ENCODE measurements around the gene GRIK4. TPM values are rescaled to one million over a fixed set of nuclear protein-coding genes. Genes with fewer than 3 reads are reported as not detected.

GRIK4 gene
- total RNA-seq, 6 experiments from 2014 or later = 0.07 to 0.11 TPM; not detected in 4

DNA sequence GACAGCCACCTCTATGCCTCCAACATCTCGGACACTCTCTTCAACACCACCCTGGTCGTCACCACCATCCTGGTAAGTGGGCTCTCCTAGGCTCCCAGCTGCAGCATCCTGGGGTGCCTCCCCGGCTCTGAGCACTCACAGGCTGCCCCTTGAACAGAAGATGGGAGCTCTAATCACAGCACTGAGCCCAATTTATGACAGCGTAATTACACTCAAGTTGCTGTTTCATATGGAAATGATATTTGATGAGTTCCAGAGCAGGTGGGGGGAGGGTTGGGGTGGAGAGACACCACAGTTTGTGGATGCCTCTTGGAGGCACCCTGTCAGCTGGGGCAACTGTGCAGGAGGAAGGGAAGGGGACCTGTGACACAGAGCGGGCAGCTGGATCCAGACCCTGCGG lies 387.0 kb downstream of the GRIK4 start:
- intact Hi-C loops (cut with DNase I) = no loop called here
- H3K36me3 ChIP-seq = no peaks in the 10 kb centered on the region
- TF ChIP-seq CTCF (IDR thresholded peaks at IDR 0.05) = no peak
- TF ChIP-seq POLR2A (IDR thresholded peaks at IDR 0.05) = no peak
- H3K4me1 ChIP-seq = peaks cover 0 to 15% (median 0%) of the 10 kb centered on the region in 4 donors
- H3K27ac ChIP-seq = no peak overlapping the region
- no peak for DNase-seq
- no peak for ATAC-seq
- no peaks in the 10 kb centered on the region for H3K9me3 ChIP-seq
- 86% methylated on average over 4 of the region's 6 CpGs for WGBS (ENCODE audit: insufficient coverage, low coverage, low lambda C conversion rate, missing lambda C conversion rate)
- H3K27me3 ChIP-seq = no peaks in the 10 kb centered on the region
- no peak overlapping the region for H3K4me3 ChIP-seq

DNA sequence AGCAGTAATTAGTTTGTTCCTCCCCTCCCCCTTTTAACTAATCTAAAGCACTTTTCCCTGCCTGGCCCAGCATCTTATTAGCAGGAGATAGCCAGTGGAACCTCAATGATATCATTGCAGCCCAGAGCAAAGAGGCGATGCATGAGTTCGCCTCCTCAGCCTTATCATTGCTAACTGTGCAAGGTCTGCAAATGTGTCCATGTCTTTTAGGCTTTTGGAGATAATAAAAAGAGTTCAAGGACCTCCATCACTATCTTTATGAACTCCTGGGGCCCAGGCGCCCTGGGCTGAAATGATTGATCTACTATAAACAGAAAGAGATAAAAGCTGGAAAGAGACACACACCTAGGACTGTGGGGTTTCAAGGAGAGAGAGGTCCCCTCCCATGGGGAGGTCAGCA lies 388.2 kb downstream of the GRIK4 start:
- no peak overlapping the region for H3K4me3 ChIP-seq
- peaks cover 0 to 3% (median 0%) of the 10 kb centered on the region in 4 donors for H3K4me1 ChIP-seq
- no peak for DNase-seq
- intact Hi-C loops (cut with DNase I) = no loop called here
- no peak for TF ChIP-seq POLR2A (IDR thresholded peaks at IDR 0.05)
- TF ChIP-seq CTCF (IDR thresholded peaks at IDR 0.05) = no peak
- 76% methylated on average over 3 of the region's 3 CpGs for WGBS (ENCODE audit: insufficient coverage, low coverage, low lambda C conversion rate, missing lambda C conversion rate)
- no peak for ATAC-seq
- H3K9me3 ChIP-seq = no peaks in the 10 kb centered on the region
- H3K27me3 ChIP-seq = no peaks in the 10 kb centered on the region
- H3K36me3 ChIP-seq = no peaks in the 10 kb centered on the region
- no peak overlapping the region for H3K27ac ChIP-seq

GRCh38 chr11:120900643-120901042 lies 389.1 kb downstream of the GRIK4 start:
- Histone ChIP-seq H3K36me3 (no peaks in the 10 kb centered on the region), H3K27ac (no peak overlapping the region), H3K27me3 (no peaks in the 10 kb centered on the region), H3K4me3 (no peak overlapping the region), H3K9me3 (no peaks in the 10 kb centered on the region), H3K4me1 (no peaks in the 10 kb centered on the region)
- TF ChIP-seq POLR2A (IDR thresholded peaks at IDR 0.05) = no peak
- no peak for TF ChIP-seq CTCF (IDR thresholded peaks at IDR 0.05)
- DNase-seq = no peak
- WGBS (ENCODE audit: insufficient coverage, low coverage, low lambda C conversion rate, missing lambda C conversion rate) = 54% methylated on average over 6 of the region's 9 CpGs
- intact Hi-C loops (cut with DNase I) = no loop called here
- no peak for ATAC-seq

GRCh38 chr11:120903686-120904085 lies 392.1 kb downstream of the GRIK4 start:
- no peak overlapping the region for H3K27ac ChIP-seq
- 20% methylated on average over 1 of the region's 9 CpGs for WGBS (ENCODE audit: insufficient coverage, low coverage, low lambda C conversion rate, missing lambda C conversion rate)

More at GRCh38 chr11:120903686-120904085, 392.1 kb downstream of the GRIK4 start:
- intact Hi-C loops (cut with DNase I) = no loop called here
- H3K4me1 ChIP-seq = no peaks in the 10 kb centered on the region
- no peak overlapping the region for H3K4me3 ChIP-seq
- DNase-seq (no peak), ATAC-seq (no peak)
- no peaks in the 10 kb centered on the region for H3K27me3 ChIP-seq
- TF ChIP-seq POLR2A (IDR thresholded peaks at IDR 0.05) = no peak
- no peak for TF ChIP-seq CTCF (IDR thresholded peaks at IDR 0.05)
- H3K36me3 ChIP-seq = no peaks in the 10 kb centered on the region
- H3K9me3 ChIP-seq = no peaks in the 10 kb centered on the region
